GM19468 (cell line): Measurements from ENCODE around the gene TAB3.

Experiments
- ATAC-seq: cut with Tn5 transposase; IDR thresholded peaks from one replicate; pipeline ENCODE4 v1.9.1; 2021; ENCODE audit warnings: mild to moderate bottlenecking, moderate library complexity, moderate number of reproducible peaks; ENCODE audit not compliant: unreplicated experiment; ENCODE audit errors: extremely low read depth

TAB3 gene

GRCh38 chrX:30887721-30888120, 1.3 kb downstream of the TAB3 start:
- no peak for ATAC-seq

- no peak for ATAC-seq
These were observed 1.8 kb downstream of the TAB3 start for GRCh38 chrX:30887288-30887687.

- no peak for ATAC-seq
These were observed 3.9 kb downstream of the TAB3 start for GRCh38 chrX:30885136-30885535.

- no peak for ATAC-seq
These were observed 5.9 kb downstream of the TAB3 start for GRCh38 chrX:30883138-30883537.

- no peak for ATAC-seq
These were observed 7.3 kb downstream of the TAB3 start for GRCh38 chrX:30881797-30882196.

GRCh38 chrX:30881390-30881789, 7.7 kb downstream of the TAB3 start:
- ATAC-seq = no peak

GRCh38 chrX:30880058-30880457, 9.0 kb downstream of the TAB3 start:
- no peak for ATAC-seq

GRCh38 chrX:30876367-30876766, 12.7 kb downstream of the TAB3 start:
- no peak for ATAC-seq

- no peak for ATAC-seq
These were observed 13.1 kb downstream of the TAB3 start for GRCh38 chrX:30875957-30876356.

GRCh38 chrX:30874851-30875250, 14.2 kb downstream of the TAB3 start:
- no peak for ATAC-seq

- ATAC-seq = no peak
These were observed 18.5 kb downstream of the TAB3 start for GRCh38 chrX:30870572-30870971.

- ATAC-seq = no peak
These were observed 23.4 kb downstream of the TAB3 start for GRCh38 chrX:30865612-30866011.

GRCh38 chrX:30865015-30865414, 24.0 kb downstream of the TAB3 start:
- ATAC-seq = no peak

- no peak for ATAC-seq
These were observed 24.7 kb downstream of the TAB3 start for GRCh38 chrX:30864383-30864785.

GRCh38 chrX:30863974-30864373, 25.1 kb downstream of the TAB3 start:
- ATAC-seq = no peak

- no peak for ATAC-seq
These were observed 31.0 kb downstream of the TAB3 start for GRCh38 chrX:30858098-30858497.

- ATAC-seq = no peak
These were observed 37.6 kb downstream of the TAB3 start for GRCh38 chrX:30851449-30851848.

GRCh38 chrX:30835373-30835772, 53.7 kb downstream of the TAB3 start:
- no peak for ATAC-seq

- ATAC-seq = no peak
These were observed 55.2 kb downstream of the TAB3 start for GRCh38 chrX:30833896-30834295.

- ATAC-seq = no peak
These were observed 58.0 kb downstream of the TAB3 start for GRCh38 chrX:30831082-30831481.

- ATAC-seq = no peak
These were observed 58.6 kb downstream of the TAB3 start for GRCh38 chrX:30830326-30830943.

- no peak for ATAC-seq
These were observed 64.8 kb downstream of the TAB3 start for GRCh38 chrX:30824275-30824674.

GRCh38 chrX:30822764-30823163, 66.3 kb downstream of the TAB3 start:
- no peak for ATAC-seq
